ENCODE results near the gene ACCSL.

ACCSL gene

GRCh38 chr11:44005063-44005701, 42.6 kb upstream of the ACCSL start:
- no peak for TF ChIP-seq CTCF (IDR thresholded peaks at IDR 0.05; ENCODE audit: control extremely low read depth, extremely low read depth, low read depth, missing control alignments)
- ChIA-PET CTCF (no interaction called here), POLR2A (no interaction called here)
- no peak for DNase-seq (ENCODE audit: extremely low spot score)

GRCh38 chr11:44005956-44006355, 41.8 kb upstream of the ACCSL start:
- DNase-seq (ENCODE audit: extremely low spot score): no peak
- CTCF ChIA-PET: no interaction called here
- no peak for TF ChIP-seq CTCF (IDR thresholded peaks at IDR 0.05; ENCODE audit: control extremely low read depth, extremely low read depth, low read depth, missing control alignments)
- POLR2A ChIA-PET: no interaction called here

- ChIA-PET POLR2A (interaction anchor here (0.5 kb wide), 1 partner anchor 69 kb away, joined by 5 read pairs; no protein-coding TSS in a partner anchor), CTCF (no interaction called here)
- DNase-seq (ENCODE audit: extremely low spot score): no peak
- TF ChIP-seq CTCF (IDR thresholded peaks at IDR 0.05; ENCODE audit: control extremely low read depth, extremely low read depth, low read depth, missing control alignments): no peak
Measured at GRCh38 chr11:44006917-44007361, 40.8 kb upstream of the ACCSL start.

GRCh38 chr11:44007481-44008087, 40.2 kb upstream of the ACCSL start:
- ChIA-PET CTCF (no interaction called here), POLR2A (no interaction called here)
- no peak for TF ChIP-seq CTCF (IDR thresholded peaks at IDR 0.05; ENCODE audit: control extremely low read depth, extremely low read depth, low read depth, missing control alignments)
- DNase-seq (ENCODE audit: extremely low spot score): no peak

GRCh38 chr11:44008088-44008501, 39.7 kb upstream of the ACCSL start:
- ChIA-PET POLR2A (no interaction called here), CTCF (no interaction called here)
- DNase-seq (ENCODE audit: extremely low spot score): no peak
- TF ChIP-seq CTCF (IDR thresholded peaks at IDR 0.05; ENCODE audit: control extremely low read depth, extremely low read depth, low read depth, missing control alignments): no peak

GRCh38 chr11:44008698-44009097, 39.1 kb upstream of the ACCSL start:
- POLR2A ChIA-PET: no interaction called here
- no peak for DNase-seq (ENCODE audit: extremely low spot score)
- no peak for TF ChIP-seq CTCF (IDR thresholded peaks at IDR 0.05; ENCODE audit: control extremely low read depth, extremely low read depth, low read depth, missing control alignments)
- CTCF ChIA-PET: no interaction called here
